Loucy (cell line): ENCODE results near the gene AZI2.

Experiments
- H2AFZ ChIP-seq: fragments of 200-600 bp; sonication (generic); 2 replicates; pipeline ENCODE4 v1.6.0; 2016; ENCODE audit warnings: antibody characterized with exemption, mild to moderate bottlenecking, low read length, moderate library complexity
- H3F3A ChIP-seq: fragments of 200-600 bp; 2 replicates; pipeline ENCODE4 v1.6.0; 2016; ENCODE audit warnings: antibody characterized with exemption, low read depth, mild to moderate bottlenecking
- H3K27me3 ChIP-seq: fragments of 200-600 bp; sonication (generic); 2 replicates; pipeline ENCODE4 v1.6.1; 2014; ENCODE audit warnings: low read length, mild to moderate bottlenecking; ENCODE audit not compliant: insufficient read depth, poor library complexity, severe bottlenecking
- H3K36me3 ChIP-seq: fragments of 200-600 bp; sonication (generic); 2 replicates; pipeline ENCODE4 v1.6.1; 2016; ENCODE audit warnings: low read length; ENCODE audit not compliant: insufficient read depth
- H3K4me1 ChIP-seq: fragments of 200-600 bp; sonication (generic); 2 replicates; pipeline ENCODE4 v1.5.1; 2014; ENCODE audit warnings: low read length, mild to moderate bottlenecking; ENCODE audit not compliant: insufficient read depth, poor library complexity, severe bottlenecking
- H3K4me2 ChIP-seq: fragments of 200-600 bp; sonication (generic); 2 replicates; pipeline ENCODE4 v1.6.0; 2014; ENCODE audit warnings: antibody characterized with exemption, low read length, low read depth, mild to moderate bottlenecking; ENCODE audit not compliant: poor library complexity, severe bottlenecking
- H3K4me3 ChIP-seq: fragments of 200-600 bp; sonication (generic); 2 replicates; pipeline ENCODE4 v1.5.1; 2014; ENCODE audit warnings: low read length, mild to moderate bottlenecking, mixed read lengths; ENCODE audit not compliant: poor library complexity, severe bottlenecking
- H3K79me2 ChIP-seq: fragments of 200-600 bp; sonication (generic); 2 replicates; pipeline ENCODE4 v1.6.1; 2014; ENCODE audit warnings: low read length; ENCODE audit not compliant: insufficient read depth
- H3K9ac ChIP-seq: fragments of 200-600 bp; sonication (generic); 2 replicates; pipeline ENCODE4 v1.6.0; 2014; ENCODE audit warnings: mild to moderate bottlenecking, low read depth, low read length, moderate library complexity; ENCODE audit not compliant: poor library complexity, severe bottlenecking
- H3K9me2 ChIP-seq: fragments of 200-600 bp; sonication (generic); replicated peaks from 2 replicates; pipeline ENCODE4 v1.6.1; 2016; ENCODE audit warnings: low read depth, low read length, mixed read lengths
- H3K9me3 ChIP-seq: fragments of 200-600 bp; sonication (generic); 2 replicates; pipeline ENCODE4 v1.6.1; 2014; ENCODE audit warnings: mild to moderate bottlenecking, antibody characterized with exemption, low read length, low read depth; ENCODE audit not compliant: insufficient read depth
- H4K20me1 ChIP-seq: fragments of 200-600 bp; sonication (generic); 2 replicates; pipeline ENCODE4 v1.6.0; 2014; ENCODE audit warnings: antibody characterized with exemption, low read length, mild to moderate bottlenecking; ENCODE audit not compliant: insufficient read depth, poor library complexity, severe bottlenecking
- EZH2phosphoT487 ChIP-seq: fragments of 200-600 bp; IDR thresholded peaks from 2 replicates; pipeline ENCODE4 v1.6.1; 2018; ENCODE audit warnings: antibody characterized with exemption, mild to moderate bottlenecking, moderate library complexity, borderline replicate concordance
- TF ChIP-seq, protein P1 (sequence below): fragments of 200-600 bp; sonication (generic); conservative IDR thresholded peaks from 2 replicates; pipeline ENCODE4 v1.5.1; 2014; ENCODE audit warnings: mild to moderate bottlenecking, antibody characterized with exemption, low read length

AZI2 gene

DNA sequence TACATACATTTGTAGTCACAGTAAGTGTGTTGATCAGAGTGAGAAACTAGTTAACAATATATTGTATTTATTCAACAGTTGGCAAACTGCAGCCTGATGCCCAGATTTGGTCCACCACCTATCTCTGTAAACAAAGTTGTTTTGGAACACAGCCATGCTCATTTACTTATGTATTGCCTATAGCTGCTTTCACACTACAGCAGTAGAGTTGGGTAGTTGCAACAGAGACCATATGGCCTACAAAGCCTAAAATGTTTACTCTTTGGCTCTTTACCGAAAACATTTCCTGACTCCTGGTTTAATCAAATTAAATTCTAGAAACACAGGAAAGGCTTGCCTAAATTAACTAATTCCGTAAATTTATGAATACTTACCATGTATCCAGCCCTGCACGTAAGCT is 67.8 kb downstream of the AZI2 start:
- no peaks in the 10 kb centered on the region for H3K9me2 ChIP-seq
- no peaks in the 10 kb centered on the region for H3F3A ChIP-seq
- H3K9me3 ChIP-seq = no peaks in the 10 kb centered on the region

DNA sequence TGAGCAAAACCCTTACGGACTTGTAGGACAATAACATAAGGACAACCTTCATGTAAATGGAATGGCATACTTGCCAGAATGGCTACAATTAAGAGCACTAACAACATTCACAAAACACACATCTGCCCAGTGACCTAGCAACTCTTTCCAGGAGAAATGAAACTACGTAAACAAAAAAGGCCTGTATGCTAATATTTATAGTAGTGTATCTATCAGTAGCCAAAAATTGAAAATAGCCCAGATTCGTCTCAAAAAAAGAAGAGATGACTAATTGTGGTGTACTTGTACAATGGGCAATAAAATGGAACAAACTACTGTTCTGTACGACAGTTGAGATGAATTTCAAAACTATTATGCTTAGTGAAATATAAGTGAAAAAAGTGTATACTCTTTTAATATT is 68.9 kb downstream of the AZI2 start:
- no peak for TF ChIP-seq EZH2phosphoT487
- TF ChIP-seq, protein P1, sequence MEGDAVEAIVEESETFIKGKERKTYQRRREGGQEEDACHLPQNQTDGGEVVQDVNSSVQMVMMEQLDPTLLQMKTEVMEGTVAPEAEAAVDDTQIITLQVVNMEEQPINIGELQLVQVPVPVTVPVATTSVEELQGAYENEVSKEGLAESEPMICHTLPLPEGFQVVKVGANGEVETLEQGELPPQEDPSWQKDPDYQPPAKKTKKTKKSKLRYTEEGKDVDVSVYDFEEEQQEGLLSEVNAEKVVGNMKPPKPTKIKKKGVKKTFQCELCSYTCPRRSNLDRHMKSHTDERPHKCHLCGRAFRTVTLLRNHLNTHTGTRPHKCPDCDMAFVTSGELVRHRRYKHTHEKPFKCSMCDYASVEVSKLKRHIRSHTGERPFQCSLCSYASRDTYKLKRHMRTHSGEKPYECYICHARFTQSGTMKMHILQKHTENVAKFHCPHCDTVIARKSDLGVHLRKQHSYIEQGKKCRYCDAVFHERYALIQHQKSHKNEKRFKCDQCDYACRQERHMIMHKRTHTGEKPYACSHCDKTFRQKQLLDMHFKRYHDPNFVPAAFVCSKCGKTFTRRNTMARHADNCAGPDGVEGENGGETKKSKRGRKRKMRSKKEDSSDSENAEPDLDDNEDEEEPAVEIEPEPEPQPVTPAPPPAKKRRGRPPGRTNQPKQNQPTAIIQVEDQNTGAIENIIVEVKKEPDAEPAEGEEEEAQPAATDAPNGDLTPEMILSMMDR = no peak
- peaks cover 4% of the 10 kb centered on the region for H3K4me1 ChIP-seq
- no peaks in the 10 kb centered on the region for H3K9me2 ChIP-seq
- H3K36me3 ChIP-seq = 0 out of 2 replicates have a peak, but pooled peaks cover 3% of the 10 kb centered on the region
- no peaks in the 10 kb centered on the region for H3K9me3 ChIP-seq
- H4K20me1 ChIP-seq = no peaks in the 10 kb centered on the region
- no peaks in the 10 kb centered on the region for H3K27me3 ChIP-seq
- H2AFZ ChIP-seq = no peak overlapping the region
- H3K4me3 ChIP-seq = no peak overlapping the region
- H3K9ac ChIP-seq = no peak overlapping the region
- H3K4me2 ChIP-seq = no peak overlapping the region
- H3F3A ChIP-seq = no peaks in the 10 kb centered on the region
- H3K79me2 ChIP-seq = no peaks in the 10 kb centered on the region

More for the DNA sequence above, 67.8 kb downstream of the AZI2 start:
- H3K4me2 ChIP-seq = no peak overlapping the region
- H3K79me2 ChIP-seq = no peaks in the 10 kb centered on the region
- H3K4me3 ChIP-seq = no peak overlapping the region
- no peaks in the 10 kb centered on the region for H3K36me3 ChIP-seq
- no peaks in the 10 kb centered on the region for H4K20me1 ChIP-seq
- H3K27me3 ChIP-seq = no peaks in the 10 kb centered on the region
- no peak for TF ChIP-seq EZH2phosphoT487
- TF ChIP-seq, protein P1 = no peak
- H3K9ac ChIP-seq = no peak overlapping the region
- no peak overlapping the region for H2AFZ ChIP-seq
- H3K4me1 ChIP-seq = peaks cover 4% of the 10 kb centered on the region

DNA sequence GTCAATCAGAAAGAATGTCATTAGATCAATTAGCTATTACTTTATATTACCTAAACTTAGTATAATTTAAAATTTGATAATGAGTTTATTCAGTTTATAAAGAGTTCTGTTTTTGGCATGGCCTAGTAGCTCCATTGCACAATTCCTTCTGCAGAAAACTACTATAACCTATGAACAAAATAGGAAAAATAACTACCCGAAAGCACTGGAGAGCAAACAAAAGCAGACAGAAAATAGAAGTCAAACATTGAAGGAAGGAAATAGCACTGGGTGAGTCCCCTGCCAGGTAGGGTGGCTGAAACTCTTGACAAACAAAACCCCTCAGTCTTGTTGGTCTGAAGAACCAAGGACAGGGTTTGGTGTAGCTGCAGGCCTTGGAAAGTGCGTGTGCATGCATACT is 69.7 kb downstream of the AZI2 start:
- H3K4me3 ChIP-seq = no peak overlapping the region
- H3K9me2 ChIP-seq = no peaks in the 10 kb centered on the region
- H3F3A ChIP-seq = no peaks in the 10 kb centered on the region
- H3K79me2 ChIP-seq = no peaks in the 10 kb centered on the region
- no peaks in the 10 kb centered on the region for H3K9me3 ChIP-seq
- 0 out of 2 replicates have a peak, but pooled peaks cover 5% of the 10 kb centered on the region for H3K36me3 ChIP-seq
- H3K4me1 ChIP-seq = peaks cover 4% of the 10 kb centered on the region
- TF ChIP-seq EZH2phosphoT487 = no peak
- TF ChIP-seq, protein P1 = no peak
- no peak overlapping the region for H3K4me2 ChIP-seq
- no peaks in the 10 kb centered on the region for H3K27me3 ChIP-seq
- H4K20me1 ChIP-seq = no peaks in the 10 kb centered on the region
- no peak overlapping the region for H3K9ac ChIP-seq
- H2AFZ ChIP-seq = no peak overlapping the region
